Activated B cell treated with CpG ODN at 0.5 μM for 24 hours (primary cell): ENCODE results near the gene FAM131A. TPM values are rescaled to one million over a fixed set of nuclear protein-coding genes. Genes with fewer than 3 reads are reported as not detected.
"Not testable (repeated sequence)": the region's sequence is repeated elsewhere in the genome, so short reads cannot be mapped to it uniquely, and the experiment has no call there.

Source experiments
- ATAC-seq: fragments of 200-7000 bp; cut with Tn5 transposase; one replicate; pipeline ENCODE4 v1.10.0; 2021; ENCODE audit warnings: low read depth, mild to moderate bottlenecking, moderate library complexity
- CTCF ChIA-PET: fragments of 350-600 bp; sonication (Branson Sonifier 250); formaldehyde crosslinking; loops from one replicate; lab custom pipeline; 2021; ENCODE audit warnings: antibody characterized with exemption; lab: Charles Lee
- POLR2A ChIA-PET: fragments of 350-600 bp; sonication (Branson Sonifier 250); formaldehyde crosslinking; loops from one replicate; lab custom pipeline; 2021; ENCODE audit warnings: antibody characterized with exemption; lab: Charles Lee
- DNase-seq: peaks from one replicate; pipeline ENCODE4 v3.0.0; 2022
- H3K27ac Mint-ChIP-seq: one replicate; pipeline ENCODE4 v1.8.0; 2020; ENCODE audit warnings: mixed read lengths
- H3K27me3 Mint-ChIP-seq: one replicate; pipeline ENCODE4 v1.8.0; 2021; ENCODE audit warnings: mixed read lengths
- H3K36me3 Mint-ChIP-seq: one replicate; pipeline ENCODE4 v1.8.0; 2021; ENCODE audit warnings: low read depth, mixed read lengths
- H3K4me1 Mint-ChIP-seq: one replicate; pipeline ENCODE4 v1.8.0; 2021; ENCODE audit warnings: mixed read lengths
- H3K4me3 Mint-ChIP-seq: one replicate; pipeline ENCODE4 v1.8.0; 2020; ENCODE audit warnings: mild to moderate bottlenecking, mixed read lengths
- H3K9me3 Mint-ChIP-seq: one replicate; pipeline ENCODE4 v1.8.0; 2020; ENCODE audit warnings: mixed read lengths
- CTCF ChIP-seq: fragments of 200-600 bp; IDR thresholded peaks from one replicate; pipeline ENCODE4 v1.8.0; 2022; ENCODE audit warnings: antibody characterized with exemption, mild to moderate bottlenecking
- intact Hi-C: fragments of 100-400 bp; cut with micrococcal nuclease; formaldehyde crosslinking; loops from one replicate; pipeline ENCODE4 v1.15.1; 2024
- total RNA-seq: library from RNA; stranded (reverse); gene quantifications from 2 replicates; pipeline ENCODE4 v1.2.3, GENCODE V29; 2022

Gene FAM131A
- total RNA-seq, 1 donor from 2014 or later: 5.3 TPM

- peaks cover 33% of the 10 kb centered on the region for H3K4me1 Mint-ChIP-seq
- H3K36me3 Mint-ChIP-seq: peaks cover 34% of the 10 kb centered on the region
- DNase-seq (no peak), ATAC-seq (peak; percentile 7)
- H3K4me3 Mint-ChIP-seq: peak overlapping the region; percentile 84
- POLR2A ChIA-PET: interaction anchor here (0.9 to 1.5 kb wide), 2 partner anchors 37 to 39 kb away, joined by 3 read pairs; partner anchors contain the start of gene PSMD2
- H3K27me3 Mint-ChIP-seq: peaks cover 5% of the 10 kb centered on the region
- CTCF ChIA-PET: interaction anchor here (1.5 kb wide), 1 partner anchor 16 kb away, joined by 3 read pairs; no protein-coding TSS in a partner anchor
- TF ChIP-seq CTCF: no peak
- peak overlapping the region; percentile 73 for H3K27ac Mint-ChIP-seq
- intact Hi-C loops: no loop called here
- no peaks in the 10 kb centered on the region for H3K9me3 Mint-ChIP-seq
Measured at GRCh38 chr3:184336547-184337398, 627 bp upstream of the FAM131A start.

DNA sequence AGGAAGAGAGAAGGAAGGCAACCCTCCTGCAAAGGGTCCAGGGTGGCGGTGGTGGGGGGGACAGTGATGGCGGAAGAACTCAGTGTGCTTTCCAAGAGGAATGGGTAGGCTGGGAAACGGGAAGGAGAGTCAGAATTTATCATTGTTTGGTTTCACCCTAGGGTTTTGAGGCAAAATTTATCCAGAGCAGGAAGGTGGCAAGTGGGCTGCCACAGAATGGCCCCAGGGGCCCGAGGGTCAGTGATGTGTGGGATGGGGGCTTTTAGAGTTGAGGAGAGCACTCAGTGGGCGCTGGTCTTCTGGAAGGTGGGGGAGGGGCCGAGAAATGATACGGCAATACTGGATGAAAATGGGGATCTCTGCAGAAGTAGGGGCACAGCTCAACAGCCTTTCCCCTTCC lies 581 bp downstream of the FAM131A start:
- ChIA-PET CTCF (interaction anchor here (1.5 kb wide), 1 partner anchor 15 kb away, joined by 3 read pairs; no protein-coding TSS in a partner anchor), POLR2A (interaction anchor here (0.6 to 1.5 kb wide), 4 partner anchors 16 to 109 kb away, joined by 3 to 5 read pairs (median 3); partner anchors contain the start of gene PSMD2)
- DNase-seq (no peak), ATAC-seq (no peak)
- Mint-ChIP-seq H3K9me3 (no peaks in the 10 kb centered on the region), H3K36me3 (peaks cover 26% of the 10 kb centered on the region), H3K27me3 (peaks cover 5% of the 10 kb centered on the region), H3K27ac (no peak overlapping the region), H3K4me1 (peaks cover 33% of the 10 kb centered on the region), H3K4me3 (peak overlapping the region; percentile 4)
- TF ChIP-seq CTCF: no peak
- intact Hi-C loops: no loop called here

DNA sequence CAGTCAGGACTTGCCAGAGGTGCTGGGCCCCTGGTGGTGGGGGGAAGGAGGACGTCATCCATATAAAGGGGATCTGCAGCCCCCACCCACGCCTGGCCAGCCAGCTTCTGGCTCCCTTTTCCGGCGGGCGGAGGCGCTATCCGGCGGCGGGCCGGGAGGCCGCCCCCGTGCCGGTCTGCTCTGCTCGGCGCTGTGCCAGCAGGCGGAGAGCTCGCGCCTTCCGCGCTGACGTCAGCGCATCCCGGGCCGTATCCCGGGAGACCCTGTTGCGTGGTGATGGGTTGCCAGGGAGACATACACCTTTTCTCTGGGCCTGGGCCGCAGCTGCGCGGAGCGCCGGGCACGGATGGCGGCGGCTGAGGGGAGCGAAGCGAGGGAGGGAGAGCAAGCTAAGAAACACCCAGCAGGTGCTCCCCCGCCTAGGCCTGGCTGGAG lies 1.1 kb downstream of the FAM131A start:
- no peak for ATAC-seq

DNA sequence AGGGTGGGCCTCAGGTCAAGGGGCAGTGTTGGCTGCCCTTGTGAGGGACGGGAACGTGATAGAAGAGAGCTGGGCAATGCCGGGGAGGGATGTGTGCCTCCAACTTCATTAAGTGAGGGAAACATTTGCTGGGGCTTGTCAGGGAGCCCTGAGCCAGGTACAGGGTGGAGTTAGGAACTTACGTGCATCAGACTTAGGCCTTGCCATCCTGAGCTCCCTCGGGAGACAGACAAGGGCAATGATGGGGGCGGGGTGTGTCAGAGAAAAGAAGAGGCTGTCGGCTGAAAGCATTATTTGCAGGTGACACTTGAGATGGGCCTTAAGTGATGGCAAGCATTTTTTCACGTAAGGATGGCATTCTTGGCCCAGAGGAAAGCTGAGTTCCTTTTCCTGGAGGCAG lies 1.6 kb downstream of the FAM131A start:
- ChIA-PET POLR2A (interaction anchor here (1.0 kb wide), 1 partner anchor 15 kb away, joined by 3 read pairs; no protein-coding TSS in a partner anchor), CTCF (no interaction called here)
- Mint-ChIP-seq H3K9me3 (no peaks in the 10 kb centered on the region), H3K4me1 (peaks cover 31% of the 10 kb centered on the region), H3K27ac (no peak overlapping the region), H3K36me3 (peaks cover 20% of the 10 kb centered on the region), H3K4me3 (no peak overlapping the region), H3K27me3 (peaks cover 5% of the 10 kb centered on the region)
- intact Hi-C loops: no loop called here
- no peak for TF ChIP-seq CTCF
- DNase-seq: no peak
- ATAC-seq: no peak

More for the DNA sequence above, 1.1 kb downstream of the FAM131A start:
- no peak for TF ChIP-seq CTCF
- CTCF ChIA-PET: no interaction called here
- peaks cover 5% of the 10 kb centered on the region for H3K27me3 Mint-ChIP-seq
- H3K27ac Mint-ChIP-seq: no peak overlapping the region
- H3K9me3 Mint-ChIP-seq: no peaks in the 10 kb centered on the region
- no peak for DNase-seq
- intact Hi-C loops: no loop called here
- H3K4me3 Mint-ChIP-seq: no peak overlapping the region
- peaks cover 25% of the 10 kb centered on the region for H3K36me3 Mint-ChIP-seq
- POLR2A ChIA-PET: interaction anchor here (1.0 kb wide), 1 partner anchor 15 kb away, joined by 3 read pairs; no protein-coding TSS in a partner anchor
- H3K4me1 Mint-ChIP-seq: peaks cover 33% of the 10 kb centered on the region

DNA sequence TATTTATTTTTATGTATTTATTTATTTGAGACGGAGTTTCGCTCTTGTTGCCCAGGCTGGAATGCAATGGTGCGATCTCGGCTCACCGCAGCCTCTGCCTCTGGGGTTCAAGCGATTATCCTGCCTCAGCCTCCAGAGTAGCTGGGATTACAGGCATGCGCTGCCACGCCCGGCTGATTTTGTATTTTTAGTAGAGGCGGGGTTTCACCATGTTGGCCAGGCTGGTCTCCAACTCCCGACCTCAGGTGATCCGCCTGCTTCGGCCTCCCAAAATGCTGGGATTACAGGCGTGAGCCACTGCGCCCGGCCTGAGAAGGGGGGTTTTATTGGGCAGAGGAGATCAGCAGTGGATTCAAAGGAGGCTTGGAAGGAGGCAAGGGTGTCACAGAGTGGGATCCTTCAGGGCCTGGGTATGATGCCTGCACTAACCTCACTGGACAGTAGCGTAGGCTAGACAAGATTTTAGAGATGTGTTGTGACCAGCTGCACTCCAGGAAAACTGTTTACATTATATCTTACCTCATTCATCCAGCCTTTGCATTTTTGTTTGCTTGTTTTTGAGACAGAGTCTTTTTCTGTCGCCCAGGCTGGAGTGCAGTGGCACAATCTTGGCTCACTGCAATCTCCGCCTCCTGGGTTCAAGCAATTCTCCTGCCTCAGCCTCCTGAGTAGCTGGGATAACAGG lies 2.2 kb downstream of the FAM131A start:
- DNase-seq, H3K27ac Mint-ChIP-seq, ATAC-seq, H3K27me3 Mint-ChIP-seq, POLR2A ChIA-PET, intact Hi-C loops, CTCF ChIA-PET, H3K9me3 Mint-ChIP-seq, H3K4me3 Mint-ChIP-seq: not testable (repeated sequence)
- peaks cover 26% of the 10 kb centered on the region for H3K4me1 Mint-ChIP-seq
- H3K36me3 Mint-ChIP-seq: peaks cover 14% of the 10 kb centered on the region
